Body of pancreas (tissue), 4 donors: ENCODE measurements around the gene STOML2. TPM values are rescaled to one million over a fixed set of nuclear protein-coding genes. Genes with fewer than 3 reads are reported as not detected.

ENCODE experiments used
- ATAC-seq: fragments of 150-250 bp; one replicate; pipeline ENCODE4 v1.9.1; 2016
- DNase-seq, 4 donors: peaks; one replicate each; pipeline ENCODE4 v3.0.0-alpha.2; 2019
- H3K27ac ChIP-seq, 4 donors: fragments of 200-600 bp; sonication (generic); 1 replicate in 3 of 4; 2 replicates in 1 of 4; pipeline versions ENCODE4 v1.5.1 to v1.6.1; 2016 to 2019; ENCODE audit warnings: mild to moderate bottlenecking in 1 of 4, mixed read lengths in 1 of 4, moderate library complexity in 1 of 4
- H3K27me3 ChIP-seq, 2 donors: fragments of 200-600 bp; sonication (generic); one replicate each; pipeline ENCODE4 v1.6.0; 2016; ENCODE audit warnings: mild to moderate bottlenecking in 1 of 2
- H3K36me3 ChIP-seq, 2 donors: fragments of 200-600 bp; sonication (generic); replicated peaks in 1 of 2; 2 replicates each; pipeline ENCODE4 v1.5.1; 2016; ENCODE audit warnings: low read depth in 2 of 2; ENCODE audit not compliant: insufficient read depth in 1 of 2
- H3K4me1 ChIP-seq: fragments of 200-600 bp; sonication (generic); one replicate; pipeline ENCODE4 v1.6.0; 2016
- H3K4me3 ChIP-seq, 2 donors: fragments of 200-600 bp; sonication (generic); 1 replicate in 1 of 2; 2 replicates in 1 of 2; pipeline ENCODE4 v1.5.1; 2016 to 2019
- H3K9me3 ChIP-seq, 3 donors: fragments of 200-600 bp; sonication (generic); 1 replicate in 2 of 3; 2 replicates in 1 of 3; pipeline ENCODE4 v1.5.1; 2016
- POLR2A ChIP-seq, 3 donors: fragments of 450-650 bp; IDR thresholded peaks; one replicate each; pipeline ENCODE4 v1.6.1; 2016; ENCODE audit warnings: antibody characterized with exemption in 3 of 3, mild to moderate bottlenecking in 2 of 3
- WGBS, 2 donors: methylation state at CpG; one replicate each; pipeline ENCODE4 v1.1.5; 2017; 5-methylcytosine and 5-hydroxymethylcytosine counted together
- intact Hi-C: fragments of 100-400 bp; cut with DNase I; formaldehyde crosslinking; loops from one replicate; pipeline ENCODE4 v1.15.1; 2023
- total RNA-seq, 2 donors: library from RNA; depleted of rRNA; stranded (reverse); fragments of >200 nt; gene quantifications; one replicate each; pipeline ENCODE4 v1.1.0, GENCODE V29; 2016
- TF ChIP-seq, protein P1 (sequence below), 7 experiments: fragments of 450-650 bp in 4 of 7; fragments of 200-600 bp in 3 of 7; sonication (generic) in 3 of 7; IDR thresholded peaks; one replicate each; pipeline ENCODE4 v1.5.1; 2016 to 2019; ENCODE audit warnings: antibody characterized with exemption in 7 of 7

STOML2 gene
- total RNA-seq, 2 donors from 2014 or later = 38.9 to 43.6 TPM

GRCh38 chr9:35111001-35111933 lies 8.3 kb upstream of the STOML2 start:
- Histone ChIP-seq H3K4me1 (peaks cover 38% of the 10 kb centered on the region), H3K27me3 (no peaks in the 10 kb centered on the region), H3K9me3 (no peaks in the 10 kb centered on the region), H3K4me3 (peak overlapping the region; percentile 40 to 62), H3K36me3 (peaks cover 0 to under 1% of the 10 kb centered on the region in 2 donors), H3K27ac (peak overlapping the region; percentile 40 to 83 (median 78))
- DNase-seq (peak; percentile 98 to 99 (median 99)), ATAC-seq (peak; percentile 82)
- TF ChIP-seq, protein P1, sequence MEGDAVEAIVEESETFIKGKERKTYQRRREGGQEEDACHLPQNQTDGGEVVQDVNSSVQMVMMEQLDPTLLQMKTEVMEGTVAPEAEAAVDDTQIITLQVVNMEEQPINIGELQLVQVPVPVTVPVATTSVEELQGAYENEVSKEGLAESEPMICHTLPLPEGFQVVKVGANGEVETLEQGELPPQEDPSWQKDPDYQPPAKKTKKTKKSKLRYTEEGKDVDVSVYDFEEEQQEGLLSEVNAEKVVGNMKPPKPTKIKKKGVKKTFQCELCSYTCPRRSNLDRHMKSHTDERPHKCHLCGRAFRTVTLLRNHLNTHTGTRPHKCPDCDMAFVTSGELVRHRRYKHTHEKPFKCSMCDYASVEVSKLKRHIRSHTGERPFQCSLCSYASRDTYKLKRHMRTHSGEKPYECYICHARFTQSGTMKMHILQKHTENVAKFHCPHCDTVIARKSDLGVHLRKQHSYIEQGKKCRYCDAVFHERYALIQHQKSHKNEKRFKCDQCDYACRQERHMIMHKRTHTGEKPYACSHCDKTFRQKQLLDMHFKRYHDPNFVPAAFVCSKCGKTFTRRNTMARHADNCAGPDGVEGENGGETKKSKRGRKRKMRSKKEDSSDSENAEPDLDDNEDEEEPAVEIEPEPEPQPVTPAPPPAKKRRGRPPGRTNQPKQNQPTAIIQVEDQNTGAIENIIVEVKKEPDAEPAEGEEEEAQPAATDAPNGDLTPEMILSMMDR (IDR thresholded peaks at IDR 0.05) = no peak
- peak; percentile 50 to 57 (median 52) for TF ChIP-seq POLR2A (IDR thresholded peaks at IDR 0.05)
- intact Hi-C loops = no loop called here
- 1 to 2% methylated on average over 21 to 57 of the region's 57 CpGs for WGBS, 2 donors

DNA sequence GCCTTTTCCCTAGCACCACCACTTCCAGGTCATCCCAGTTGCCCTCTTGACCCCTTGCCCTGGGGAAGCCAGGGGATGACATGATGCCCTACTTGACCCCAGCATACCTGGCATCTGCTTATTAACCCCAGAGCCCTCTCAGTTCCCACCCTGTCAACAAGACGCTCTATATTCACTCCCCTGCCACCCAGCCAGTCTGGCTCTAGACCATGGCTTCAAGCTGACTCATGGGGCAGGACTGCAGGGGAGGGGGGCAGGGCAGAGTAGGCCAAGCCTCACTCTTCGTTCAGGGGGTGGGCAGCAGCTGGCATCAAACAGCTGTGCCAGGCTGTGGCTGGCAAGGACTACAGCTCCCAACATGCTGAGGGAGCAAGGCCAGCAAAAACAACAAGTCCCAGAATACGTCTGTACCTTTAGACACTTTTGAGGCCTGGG lies 7.4 kb upstream of the STOML2 start:
- Histone ChIP-seq H3K36me3 (peaks cover 0 to 9% of the 10 kb centered on the region in 2 donors), H3K4me3 (no peak overlapping the region), H3K4me1 (peaks cover 37% of the 10 kb centered on the region), H3K27ac (peak overlapping the region in 2 of 4 donors; percentile 28 to 83), H3K27me3 (no peaks in the 10 kb centered on the region), H3K9me3 (no peaks in the 10 kb centered on the region)
- WGBS, 2 donors = 37 to 38% methylated on average over 3 of the region's 3 CpGs
- DNase-seq (peak in 1 of 4 donors; percentile 71), ATAC-seq (no peak)
- intact Hi-C loops = no loop called here
- no peak for TF ChIP-seq POLR2A (IDR thresholded peaks at IDR 0.05)
- TF ChIP-seq, protein P1 (IDR thresholded peaks at IDR 0.05) = no peak

GRCh38 chr9:35108946-35109575 lies 6.1 kb upstream of the STOML2 start:
- WGBS, 2 donors = 60 to 100% methylated on average over 3 to 7 of the region's 8 CpGs
- Histone ChIP-seq H3K27me3 (no peaks in the 10 kb centered on the region), H3K27ac (no peak overlapping the region), H3K9me3 (no peaks in the 10 kb centered on the region), H3K36me3 (peaks cover 0 to 9% of the 10 kb centered on the region in 2 donors), H3K4me1 (peaks cover 25% of the 10 kb centered on the region), H3K4me3 (no peak overlapping the region)
- ATAC-seq (no peak), DNase-seq (no peak)
- intact Hi-C loops = no loop called here
- TF ChIP-seq, protein P1 (IDR thresholded peaks at IDR 0.05) = no peak
- no peak for TF ChIP-seq POLR2A (IDR thresholded peaks at IDR 0.05)

- no peaks in the 10 kb centered on the region for H3K27me3 ChIP-seq
- H3K27ac ChIP-seq = no peak overlapping the region
- DNase-seq (no peak), ATAC-seq (no peak)
- WGBS, 2 donors = 88 to 98% methylated on average over 6 of the region's 6 CpGs
- H3K9me3 ChIP-seq = no peaks in the 10 kb centered on the region
- H3K4me3 ChIP-seq = no peak overlapping the region
- H3K4me1 ChIP-seq = peaks cover 25% of the 10 kb centered on the region
- no peak for TF ChIP-seq POLR2A (IDR thresholded peaks at IDR 0.05)
- TF ChIP-seq, protein P1 (IDR thresholded peaks at IDR 0.05) = no peak
- peaks cover 0 to 9% of the 10 kb centered on the region in 2 donors for H3K36me3 ChIP-seq
- intact Hi-C loops = no loop called here
These were observed 5.5 kb upstream of the STOML2 start for GRCh38 chr9:35108461-35108860.
